Colonic mucosa (tissue), 4 donors: Measurements from ENCODE around the gene KDM4D. TPM values are rescaled to one million over a fixed set of nuclear protein-coding genes. Genes with fewer than 3 reads are reported as not detected.

Experiments used
- DNase-seq: peaks from one replicate; pipeline ENCODE4 v3.0.0-alpha.2; 2020
- H3K27ac ChIP-seq: fragments of 200-600 bp; one replicate; pipeline ENCODE4 v1.8.0; 2021
- H3K27me3 ChIP-seq: fragments of 200-600 bp; one replicate; pipeline ENCODE4 v1.8.0; 2021
- H3K36me3 ChIP-seq: fragments of 200-600 bp; one replicate; pipeline ENCODE4 v1.8.0; 2021
- H3K4me1 ChIP-seq: fragments of 200-600 bp; one replicate; pipeline ENCODE4 v1.8.0; 2021; ENCODE audit warnings: mild to moderate bottlenecking
- H3K4me3 ChIP-seq: fragments of 200-600 bp; one replicate; pipeline ENCODE4 v1.8.0; 2021
- H3K9ac ChIP-seq, 2 donors: one replicate each; pipeline ENCODE4 v1.7.0; 2013; ENCODE audit warnings: control low read depth in 2 of 2, low read depth in 2 of 2, low read length in 2 of 2
- H3K9me3 ChIP-seq: fragments of 200-600 bp; one replicate; pipeline ENCODE4 v1.8.0; 2021
- CTCF ChIP-seq: fragments of 200-600 bp; IDR thresholded peaks from one replicate; pipeline ENCODE4 v1.8.0; 2022; ENCODE audit warnings: antibody characterized with exemption, mild to moderate bottlenecking
- intact Hi-C: fragments of 100-400 bp; cut with DNase I; formaldehyde crosslinking; loops from one replicate; pipeline ENCODE4 v1.14.1; 2022
- total RNA-seq, 2 donors: library from RNA; stranded (reverse); fragmentation: NEBNext Ultra II Directional in 1 of 2; extraction: Animal tissue kit (Norgen Biotek cat#: 25700) in 1 of 2; gene quantifications; one replicate each; pipeline ENCODE4 v1.2.1, GENCODE V29; 2021
- donor health status: healthy.
- donor health status: DM: no; HTN: no; CAD: no.
- donor health status: DM: no; HTN: no; CAD: no.

The KDM4D gene
- total RNA-seq, 2 donors from 2014 or later, result 0.20 TPM; not detected in 1

- H3K9me3 ChIP-seq, result no peaks in the 10 kb centered on the region
- H3K4me1 ChIP-seq, result no peaks in the 10 kb centered on the region
- TF ChIP-seq CTCF, result no peak
- DNase-seq, result no peak
- H3K9ac ChIP-seq, result no peak overlapping the region
- H3K36me3 ChIP-seq, result no peaks in the 10 kb centered on the region
- H3K27ac ChIP-seq, result no peak overlapping the region
- intact Hi-C loops, result no loop called here
- H3K27me3 ChIP-seq, result no peaks in the 10 kb centered on the region
- no peak overlapping the region for H3K4me3 ChIP-seq
Measured at GRCh38 chr11:95044010-95044409, 70.5 kb downstream of the KDM4D start.

GRCh38 chr11:95045812-95046211, 72.3 kb downstream of the KDM4D start:
- intact Hi-C loops, result no loop called here
- Histone ChIP-seq H3K27me3 (no peaks in the 10 kb centered on the region), H3K9ac (no peak overlapping the region), H3K9me3 (no peaks in the 10 kb centered on the region), H3K36me3 (no peaks in the 10 kb centered on the region), H3K4me3 (no peak overlapping the region), H3K4me1 (no peaks in the 10 kb centered on the region), H3K27ac (no peak overlapping the region)
- no peak for DNase-seq
- TF ChIP-seq CTCF, result no peak

Other genes with a start within 250 kb of the KDM4D start
- 10 to 100 TPM in 1 of 2 donors, 1 to 10 TPM in 1; 3.1 to 13.9 TPM for gene AMOTL1, start 205.4 kb upstream of the KDM4D start, total RNA-seq
- gene CWC15, start 153 bp upstream of the KDM4D start, total RNA-seq, result 10 to 100 TPM; 40.4 to 47.5 TPM
- gene KDM4E, start 51.5 kb downstream of the KDM4D start, total RNA-seq, result not detected
- gene KDM4F, start 75.7 kb downstream of the KDM4D start, total RNA-seq, result not detected
- gene SRSF8, start 93.2 kb downstream of the KDM4D start, total RNA-seq, result 10 to 100 TPM; 39.4 to 43.4 TPM
- 10 to 100 TPM; 68.1 to 71.8 TPM for gene ENDOD1, start 116.1 kb downstream of the KDM4D start, total RNA-seq